TTC549 (cell line): ENCODE results near the gene KCNMA1.

ENCODE experiments used
- FAIRE-seq: peaks from 2 replicates; lab custom pipeline; 2012; peaks lifted over from hg19 to GRCh38; lab: Jason Lieb, UNC

KCNMA1 gene

DNA sequence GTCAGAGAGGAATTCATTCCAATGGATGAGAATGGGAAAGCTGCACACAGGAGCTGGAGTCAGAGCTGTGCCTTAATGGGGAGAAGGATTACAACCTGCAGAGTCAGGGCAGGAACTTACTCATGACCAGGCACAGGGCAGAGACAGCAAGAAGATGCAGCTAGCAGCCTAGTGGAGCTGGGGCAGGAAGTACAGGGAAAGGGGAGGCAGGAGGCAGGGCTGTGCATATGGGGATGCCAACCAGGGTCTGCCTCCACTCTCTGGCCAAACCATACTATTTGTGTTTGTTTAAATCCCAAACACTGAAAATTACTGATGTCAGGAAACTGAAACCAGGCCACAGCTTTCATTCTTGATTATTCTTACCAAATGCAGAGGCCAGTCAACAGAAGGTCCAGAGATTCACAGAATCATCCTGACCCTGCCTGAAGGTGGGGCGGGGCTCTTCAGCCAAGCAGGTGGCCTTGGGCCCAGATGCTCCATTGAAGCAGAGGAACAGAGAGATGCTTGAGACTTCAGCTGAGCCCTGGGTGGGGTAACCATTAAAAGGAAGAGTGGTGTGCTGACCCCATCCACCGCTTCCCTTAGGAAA lies 461.9 kb downstream of the KCNMA1 start:
- FAIRE-seq = no peak

DNA sequence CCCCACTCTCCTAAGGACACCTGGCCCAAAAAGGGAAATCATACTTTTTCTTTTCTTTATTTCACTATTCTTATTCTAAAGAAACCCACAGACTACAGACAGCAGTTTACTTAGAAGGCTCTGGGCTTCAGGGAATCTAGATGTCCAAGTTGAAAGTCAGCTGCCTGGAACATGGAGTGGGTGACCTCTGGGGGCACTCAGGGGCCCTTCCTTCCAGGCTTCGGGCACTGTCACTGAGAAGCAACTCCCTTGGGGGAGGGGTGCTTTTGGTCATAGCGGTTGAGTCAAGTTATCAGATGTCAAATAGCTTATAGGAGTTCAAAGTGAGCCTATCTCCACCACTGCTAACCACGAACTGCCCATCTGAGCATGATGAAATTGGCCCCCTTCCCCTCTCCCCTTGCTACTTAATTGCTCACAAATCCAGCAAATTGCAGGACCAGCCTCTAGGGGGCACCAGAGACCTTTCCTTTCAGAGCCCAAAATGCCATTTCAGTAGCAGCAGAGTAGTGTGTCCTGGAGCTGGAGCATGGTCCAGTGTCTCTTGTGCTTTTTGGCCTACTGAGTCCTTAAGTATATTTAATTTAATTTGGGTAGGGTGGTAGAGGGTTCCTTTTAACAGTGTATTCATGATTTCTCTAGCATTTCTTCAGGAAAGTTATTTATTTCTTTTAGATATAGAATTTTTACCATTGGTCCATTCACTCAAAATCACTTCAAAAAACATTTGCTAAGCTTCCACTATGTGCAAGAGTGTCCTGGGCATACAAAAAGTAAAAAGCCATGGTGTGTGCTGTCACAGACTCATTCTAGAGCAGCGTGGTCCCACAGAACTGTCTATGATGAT lies 463.8 kb downstream of the KCNMA1 start:
- FAIRE-seq = no peak

DNA sequence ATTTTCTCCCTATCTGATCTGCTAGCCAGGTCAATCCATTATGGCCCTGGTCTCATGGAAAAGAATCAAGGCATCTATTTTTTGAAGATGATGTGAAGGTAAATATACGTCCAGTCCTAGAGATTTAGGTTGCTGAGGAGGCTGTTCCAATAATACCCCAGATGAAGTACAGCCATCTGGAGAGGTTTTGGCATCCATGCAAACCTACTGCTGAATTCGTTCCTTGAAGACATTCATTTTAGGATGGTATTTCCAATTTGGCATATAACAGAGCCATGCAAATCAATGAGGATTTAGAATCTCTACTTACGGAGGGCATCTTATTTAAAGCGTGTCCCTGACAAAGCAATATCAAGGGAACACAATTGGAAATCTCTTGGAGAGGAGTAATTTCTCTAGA lies 465.5 kb downstream of the KCNMA1 start:
- FAIRE-seq = no peak

DNA sequence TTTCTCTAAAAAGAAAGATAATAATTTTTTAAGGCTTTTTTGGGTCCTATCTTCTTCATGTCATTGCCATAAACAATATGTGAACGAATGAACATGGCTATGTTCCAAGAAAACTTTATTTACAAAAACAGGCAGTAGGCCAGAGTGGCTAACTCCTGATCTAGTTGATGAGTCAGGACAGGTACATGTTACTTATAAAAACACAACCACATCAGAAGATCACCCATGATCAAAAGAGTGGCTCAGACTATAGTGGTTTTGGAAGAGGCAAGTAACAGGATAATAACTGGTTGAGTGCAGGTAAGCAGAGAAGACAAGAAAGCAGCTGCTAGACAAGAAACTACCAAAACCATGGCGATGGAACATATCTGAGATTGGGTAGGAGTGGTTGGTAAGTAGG lies 468.7 kb downstream of the KCNMA1 start:
- no peak for FAIRE-seq

DNA sequence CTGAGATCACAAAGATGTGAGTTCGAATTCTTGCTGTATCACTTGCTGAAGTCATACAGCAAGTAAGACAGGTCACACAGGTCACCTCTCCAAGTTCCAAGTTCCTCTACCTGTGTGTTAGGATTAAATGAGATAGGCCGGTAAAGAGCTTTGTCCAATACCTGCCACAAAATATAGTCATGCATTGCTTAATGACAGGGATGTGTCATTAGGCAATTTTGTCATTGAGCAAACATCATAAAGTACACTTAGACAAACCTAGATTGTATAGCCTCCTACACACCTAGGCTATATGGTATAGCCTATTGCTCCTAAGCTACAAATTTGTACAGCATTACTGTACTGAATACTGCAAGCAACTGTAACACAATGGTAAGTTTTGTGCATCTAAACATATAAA lies 469.4 kb downstream of the KCNMA1 start:
- no peak for FAIRE-seq

DNA sequence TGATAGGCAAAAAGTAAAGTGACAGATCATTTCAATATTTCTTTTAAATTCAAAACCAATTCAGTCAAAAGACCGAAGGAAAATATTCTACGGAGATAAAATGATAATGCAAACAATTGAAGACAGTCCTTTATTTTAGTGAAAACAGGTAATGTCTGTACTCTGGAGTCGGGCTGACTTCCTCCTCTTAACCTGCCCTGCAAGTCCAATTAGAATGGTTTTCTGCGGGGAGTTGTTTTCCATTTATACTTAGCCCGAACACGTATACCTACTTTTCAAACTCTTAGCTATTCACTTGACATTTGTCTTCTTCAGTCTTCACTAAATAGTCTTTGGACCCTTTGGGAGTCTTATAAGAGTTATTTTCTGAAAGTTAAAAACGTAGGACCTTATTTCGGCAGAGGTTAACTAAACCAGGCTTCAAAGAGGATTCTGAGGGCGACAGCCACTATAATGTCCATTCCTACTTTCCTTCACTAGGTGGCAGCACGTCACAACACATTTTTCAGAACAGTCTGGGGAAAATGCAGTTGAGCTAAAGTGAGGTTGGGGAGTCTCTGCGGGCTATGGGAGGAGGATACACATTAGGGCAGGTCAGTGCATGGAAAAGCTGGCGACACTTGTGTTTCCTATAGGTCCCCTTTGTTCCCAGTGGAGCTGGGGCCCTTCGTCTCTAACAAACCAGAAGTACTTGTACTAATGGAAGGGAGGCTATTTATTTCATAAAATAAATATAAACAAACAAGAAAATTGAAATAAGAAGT lies 472.0 kb downstream of the KCNMA1 start:
- peak; percentile 42 for FAIRE-seq

DNA sequence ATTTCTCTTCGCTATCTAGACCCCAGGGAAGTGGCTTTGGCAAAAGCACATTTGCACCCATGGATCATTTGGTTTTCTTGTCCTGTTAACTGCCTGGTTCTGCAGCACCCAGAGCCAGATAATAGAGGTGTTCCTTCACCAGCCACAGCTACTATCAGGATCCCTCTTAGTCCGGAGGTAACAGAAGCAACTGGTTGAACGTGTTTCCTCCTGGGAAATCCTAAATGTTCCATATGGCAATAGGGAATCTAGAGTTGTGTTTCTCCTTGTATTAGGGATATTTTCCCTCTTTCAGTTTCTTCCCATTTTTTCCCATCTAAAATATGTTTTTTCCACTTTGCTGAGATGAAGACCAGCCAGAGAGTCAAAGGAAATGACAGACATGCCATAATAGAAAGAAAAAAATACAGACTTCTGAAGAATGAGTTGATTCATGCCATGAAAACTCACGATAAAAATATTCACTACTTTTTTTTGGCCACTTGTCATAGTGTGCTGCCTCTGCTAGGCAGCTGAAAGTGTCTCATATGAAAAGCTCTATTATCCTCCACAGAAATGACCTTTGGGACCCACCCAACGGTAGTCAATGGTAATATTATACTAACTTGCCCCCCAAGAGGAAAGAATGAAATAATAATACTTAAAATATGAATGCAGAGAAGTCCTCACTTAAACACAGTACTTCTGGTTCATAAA lies 472.8 kb downstream of the KCNMA1 start:
- no peak for FAIRE-seq

DNA sequence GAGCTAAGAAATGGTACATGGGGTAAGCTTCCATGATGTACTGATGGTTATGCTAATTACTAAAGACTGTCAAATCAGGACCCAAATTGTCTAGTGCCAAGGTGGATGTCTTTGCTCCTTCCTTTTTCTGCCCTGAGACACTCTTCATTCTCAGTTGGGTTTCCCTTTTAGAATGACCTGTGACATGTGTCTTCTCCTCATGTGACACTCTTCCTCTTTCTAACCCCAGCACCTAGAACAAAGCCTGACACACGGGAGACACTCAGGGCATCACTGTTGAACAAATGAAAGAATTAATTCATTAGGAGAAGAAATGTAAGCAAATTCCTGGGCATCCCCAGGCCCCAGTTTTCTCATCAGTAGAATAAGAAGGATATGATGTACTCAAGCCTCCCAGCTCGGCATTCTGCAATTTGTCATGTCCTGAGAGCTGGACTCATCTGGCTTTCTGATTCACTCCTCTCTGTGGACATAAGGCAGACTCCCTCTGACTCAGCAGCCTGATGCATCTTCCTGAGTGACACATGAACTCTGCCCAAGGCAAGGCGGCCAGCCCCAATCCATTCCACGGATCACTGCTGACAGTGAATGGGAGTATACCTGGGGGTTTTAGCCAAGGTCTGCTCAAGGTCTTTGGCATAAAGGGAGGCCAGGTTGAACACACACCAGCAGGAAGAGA lies 473.8 kb downstream of the KCNMA1 start:
- FAIRE-seq = no peak

DNA sequence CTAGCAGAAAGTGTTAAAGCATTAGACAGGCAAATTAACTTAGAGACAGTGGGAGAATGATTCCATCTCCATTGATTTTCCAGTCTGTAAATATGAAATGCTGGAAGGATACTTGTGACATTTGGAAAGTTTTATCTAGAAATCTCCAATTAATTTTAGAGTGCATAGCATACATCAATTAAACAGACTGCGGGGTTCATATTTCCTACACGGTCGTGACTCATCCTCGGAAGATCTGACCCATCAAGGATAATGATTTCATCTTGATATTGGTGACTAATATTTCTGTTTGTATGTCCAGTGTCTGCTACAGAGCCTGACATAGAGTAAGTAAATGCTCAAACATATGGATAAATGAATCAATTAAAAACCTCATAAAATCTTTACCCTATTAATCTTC lies 474.9 kb downstream of the KCNMA1 start:
- FAIRE-seq = no peak

DNA sequence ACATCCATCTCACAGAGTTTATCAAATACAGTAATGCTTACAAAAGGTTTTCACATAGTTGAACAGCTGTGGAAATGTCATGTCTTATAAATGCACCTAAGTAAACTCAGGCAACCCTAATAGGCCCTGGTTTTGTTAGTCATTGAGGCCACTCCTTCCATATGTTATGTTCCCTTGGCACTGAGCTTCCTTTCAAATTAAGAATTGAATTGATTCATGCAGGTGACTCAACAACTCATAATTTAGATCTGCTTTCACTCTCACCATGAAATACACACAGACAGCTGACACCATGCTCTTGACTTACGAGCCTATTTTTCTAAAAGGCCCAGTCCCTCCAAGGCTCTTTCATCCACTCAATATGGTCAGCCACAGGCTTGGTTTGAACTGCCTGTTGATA lies 476.9 kb downstream of the KCNMA1 start:
- FAIRE-seq = no peak

DNA sequence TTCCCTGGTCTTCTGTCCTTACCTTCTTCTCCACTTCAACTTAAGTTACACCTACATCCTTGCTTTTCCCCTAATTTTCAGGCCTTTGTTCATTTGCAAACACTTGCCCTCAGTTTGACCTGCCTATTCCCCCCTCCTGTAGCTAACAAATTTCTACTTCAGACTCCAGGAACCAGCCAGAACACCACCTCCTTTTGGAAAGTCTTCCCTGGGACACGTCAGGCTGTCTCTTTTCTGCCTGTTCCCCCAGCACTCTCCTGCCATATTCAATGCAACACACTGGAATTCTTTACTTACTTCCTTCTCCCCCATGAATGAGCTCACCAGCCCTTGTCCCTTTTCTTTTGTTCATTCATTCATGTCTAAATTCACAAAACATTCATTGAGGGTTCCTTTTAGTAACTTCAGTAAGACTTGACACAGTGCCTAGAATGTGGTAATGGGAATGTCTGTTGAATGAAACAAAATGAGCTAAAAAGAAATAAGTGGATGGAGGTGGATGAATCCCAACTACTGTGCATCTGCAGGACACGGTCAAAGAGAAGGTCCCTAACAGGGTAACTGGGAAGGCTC lies 478.0 kb downstream of the KCNMA1 start:
- no peak for FAIRE-seq

DNA sequence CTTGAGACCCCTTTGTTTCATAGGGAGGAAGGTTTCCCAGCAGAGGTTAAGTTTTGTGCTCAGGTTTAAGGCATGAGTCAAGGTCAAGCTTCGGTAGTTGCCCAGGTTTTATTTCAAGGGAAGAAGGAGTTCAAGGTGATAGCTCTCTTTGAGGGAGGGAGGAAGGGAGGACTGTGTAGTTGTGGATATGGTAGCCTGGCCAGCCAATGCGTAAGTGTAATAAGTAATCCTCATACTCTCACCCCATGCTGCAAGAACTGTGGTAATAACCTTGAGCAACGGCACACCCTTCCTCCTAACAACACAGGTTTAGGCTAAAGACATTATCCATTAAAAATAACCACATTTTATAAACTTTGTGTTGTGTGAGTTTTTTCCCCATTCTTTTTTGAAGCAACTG lies 478.9 kb downstream of the KCNMA1 start:
- FAIRE-seq = no peak

DNA sequence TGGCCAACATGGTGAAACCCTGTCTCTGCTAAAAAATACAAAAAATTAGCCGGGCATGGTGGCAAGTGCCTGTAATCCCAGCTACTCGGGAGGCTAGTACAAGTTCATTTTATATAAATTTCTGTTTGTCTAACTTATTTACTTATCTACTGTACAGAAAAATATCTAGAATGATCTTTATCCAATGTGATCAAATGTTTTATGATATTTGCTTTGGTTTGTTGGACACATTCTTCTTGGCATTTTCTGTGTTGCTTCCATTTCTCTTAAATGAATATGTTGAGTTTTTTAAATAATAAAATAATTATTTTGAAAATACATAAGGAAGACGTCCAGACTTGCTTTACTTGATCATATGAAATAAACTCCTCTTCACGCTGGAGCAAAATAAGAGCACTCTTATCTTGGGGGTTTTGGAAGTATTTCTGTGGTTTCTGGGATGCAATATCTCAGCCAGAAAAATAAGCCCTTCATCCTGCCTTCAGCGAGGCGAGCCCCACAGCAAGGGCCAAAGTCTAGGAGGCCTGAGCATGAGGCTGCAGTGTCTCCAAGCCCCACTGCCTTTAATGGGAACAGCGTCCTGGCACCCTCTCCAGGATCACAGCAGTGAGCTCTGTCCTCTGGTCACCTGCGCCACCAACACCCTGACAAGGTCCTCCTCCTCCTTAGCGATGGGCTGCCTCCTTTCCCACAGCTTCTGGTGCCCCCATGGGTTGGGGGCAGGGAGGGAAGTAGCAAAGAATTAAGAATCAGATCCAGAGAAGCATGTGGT lies 480.2 kb downstream of the KCNMA1 start:
- no peak for FAIRE-seq

DNA sequence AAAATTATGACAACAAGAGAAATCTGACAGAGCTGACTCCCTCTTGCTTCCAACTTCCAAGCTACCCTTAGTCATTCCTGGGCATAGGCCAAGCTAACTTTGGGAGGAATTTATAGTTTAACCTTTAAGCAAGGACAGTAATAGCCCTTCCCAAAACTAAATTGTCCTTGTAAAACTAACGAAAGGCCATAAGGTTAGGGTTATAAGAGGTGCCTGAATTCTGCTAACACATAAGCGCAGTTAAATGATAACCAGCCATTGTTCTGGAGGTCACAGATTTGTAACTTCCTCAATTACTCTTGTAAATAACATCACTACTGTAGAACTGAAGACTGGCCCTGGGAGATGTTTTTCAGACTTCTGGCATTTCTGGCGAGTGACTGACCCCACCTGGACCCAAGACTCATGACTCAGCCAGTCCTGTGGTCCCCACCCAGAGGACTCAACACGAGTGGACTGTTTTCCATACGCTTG lies 481.2 kb downstream of the KCNMA1 start:
- FAIRE-seq = no peak

DNA sequence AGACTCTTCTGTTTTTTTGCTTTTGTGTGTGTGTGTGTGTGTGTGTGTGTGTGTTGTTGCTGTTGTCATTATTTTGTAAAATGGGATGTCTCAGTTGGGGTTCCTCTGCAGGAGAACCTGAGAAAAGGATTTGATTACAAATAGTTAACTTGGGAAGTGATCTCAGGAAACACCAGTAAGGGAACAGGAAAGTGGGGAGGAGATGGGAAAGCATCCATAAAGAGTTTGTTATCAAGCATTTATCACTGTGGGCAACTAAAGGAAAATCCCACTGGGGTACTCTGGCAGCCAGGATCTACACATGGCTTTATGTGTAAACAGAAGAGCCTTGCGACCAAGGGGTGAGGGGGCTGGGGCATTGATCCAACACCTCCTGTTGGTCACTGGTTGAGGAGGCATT lies 485.4 kb downstream of the KCNMA1 start:
- no peak for FAIRE-seq

DNA sequence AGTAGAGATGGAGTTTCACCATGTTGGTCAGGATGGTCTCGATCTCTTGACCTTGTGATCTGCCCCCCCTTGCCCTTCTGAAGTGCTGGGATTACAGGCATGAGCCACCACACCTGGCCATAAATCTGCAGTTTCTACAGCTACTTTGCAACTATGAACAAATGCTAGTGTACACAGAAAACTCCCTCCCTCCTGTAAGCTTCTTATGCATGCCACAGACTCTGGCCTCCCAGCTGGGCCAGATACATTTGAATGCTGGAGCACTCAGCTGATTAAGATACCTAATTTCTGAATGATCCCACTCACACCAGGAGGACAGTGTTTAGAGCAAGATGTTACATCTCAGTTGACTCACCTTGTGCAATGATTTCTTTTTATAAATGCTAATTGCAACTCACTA lies 486.2 kb downstream of the KCNMA1 start:
- no peak for FAIRE-seq

DNA sequence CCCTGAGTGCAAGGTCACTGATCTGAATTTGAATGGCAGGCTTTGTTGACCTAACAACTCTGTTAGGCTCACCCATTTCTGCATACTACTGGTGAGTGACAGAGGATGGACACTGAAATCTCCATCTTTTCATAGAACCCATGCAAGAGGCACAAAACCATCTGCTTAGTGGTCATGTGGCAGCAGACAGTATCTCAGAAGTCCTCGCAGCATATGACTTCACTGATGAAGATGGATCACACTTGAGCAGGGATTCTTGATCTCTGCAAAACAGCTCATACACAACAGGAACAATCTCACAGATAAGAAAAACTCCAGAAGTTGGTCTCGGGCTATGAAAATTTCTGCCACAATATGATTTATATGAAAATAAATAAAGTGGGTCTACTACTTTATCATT lies 487.9 kb downstream of the KCNMA1 start:
- no peak for FAIRE-seq

DNA sequence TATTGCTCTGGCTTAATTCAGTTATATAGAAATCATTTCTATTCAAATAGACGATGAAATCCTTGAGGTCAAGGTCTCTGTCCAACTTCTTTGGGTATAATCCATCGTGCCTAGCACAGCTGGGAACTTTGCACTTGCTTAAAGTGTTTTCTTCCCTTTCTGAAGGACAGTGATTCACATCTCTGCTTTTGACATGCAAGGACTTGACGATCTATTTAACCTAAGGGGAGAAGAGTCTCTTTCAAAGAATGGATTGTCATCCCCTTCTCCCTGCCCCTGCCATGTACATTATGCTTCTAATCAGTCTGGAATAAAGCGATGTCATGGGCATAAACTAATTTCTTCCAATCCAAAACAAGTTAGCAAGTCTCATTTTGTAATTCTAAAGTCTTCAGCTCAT lies 488.6 kb downstream of the KCNMA1 start:
- no peak for FAIRE-seq

DNA sequence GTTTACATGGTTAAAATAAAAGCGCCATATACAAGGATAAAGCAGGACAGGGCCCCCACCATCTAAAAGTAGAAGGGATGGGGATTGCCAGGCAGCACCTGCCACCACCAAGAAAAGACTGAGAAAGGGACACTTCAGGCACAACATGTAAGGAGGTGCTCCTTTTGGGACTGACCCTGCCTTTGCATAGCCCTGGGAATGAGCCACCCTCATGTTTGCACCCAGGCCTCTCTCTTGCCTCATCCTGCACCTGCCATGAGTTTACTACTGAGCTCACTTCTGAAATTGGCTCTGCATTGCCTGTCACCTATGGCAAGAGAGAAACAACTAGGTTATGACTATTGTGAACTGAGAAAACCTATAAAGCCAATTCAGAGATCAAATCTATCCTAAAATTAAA lies 489.7 kb downstream of the KCNMA1 start:
- no peak for FAIRE-seq

DNA sequence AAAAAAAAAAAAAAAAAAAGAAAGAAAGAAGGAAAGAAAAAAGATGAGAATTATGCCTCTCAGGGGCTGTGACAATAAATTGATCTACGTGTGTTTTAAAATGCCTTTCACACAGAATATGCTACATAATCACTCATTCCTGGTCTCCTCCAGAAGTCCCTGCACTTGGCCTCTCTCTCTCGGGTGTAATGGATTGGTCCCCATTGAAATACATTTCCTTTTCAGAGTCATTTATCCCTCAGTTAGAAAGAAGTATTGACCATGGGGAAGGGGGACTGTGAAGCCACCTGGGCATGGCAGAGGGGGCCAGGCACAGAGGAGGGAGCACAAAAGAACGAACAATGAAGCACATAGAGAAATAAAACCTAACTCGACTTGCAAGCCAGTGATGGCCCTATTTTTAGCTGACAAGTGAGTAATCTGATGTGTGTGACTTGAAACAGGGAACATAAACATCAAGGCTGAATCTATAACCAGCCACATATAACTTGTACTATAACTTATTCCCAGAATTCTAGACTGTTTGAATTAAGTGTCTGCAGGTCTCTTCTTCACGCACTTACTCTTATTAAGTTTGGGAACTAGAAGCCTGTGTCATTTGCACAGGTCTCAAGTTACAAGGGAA lies 490.8 kb downstream of the KCNMA1 start:
- no peak for FAIRE-seq
